ENCODE data around the gene RAD23A.
A peak's percentile ranks its signal among the peaks of the same experiment; 100 is the strongest.

The RAD23A gene

DNA sequence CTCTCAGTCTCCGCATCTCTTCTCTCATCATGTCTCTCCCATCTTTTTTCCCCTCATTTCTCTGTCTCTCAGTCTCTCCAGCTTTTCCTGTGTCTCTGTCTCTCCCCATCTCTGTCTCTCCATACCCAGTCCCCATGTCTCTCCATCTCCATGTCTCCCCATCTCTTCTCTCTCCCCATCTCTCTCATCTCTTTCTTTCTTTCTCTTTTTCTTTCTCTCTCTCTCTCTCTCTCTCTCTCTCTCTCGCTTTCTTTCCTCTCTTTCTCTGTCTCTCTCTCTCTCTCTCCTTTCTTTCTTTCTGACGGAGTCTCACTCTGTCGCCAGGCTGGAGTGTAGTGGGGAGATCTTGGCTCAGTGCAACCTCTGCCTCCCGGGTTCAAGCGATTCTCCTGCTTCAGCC, 37.0 kb downstream of the RAD23A start:
- Histone ChIP-seq H3K9ac (ENCODE audit: low read depth, low read length) (no peak overlapping the region), H3K4me1 (ENCODE audit: insufficient read depth, low read length) (no peaks in the 10 kb centered on the region; the same call in 1 of the 2 replicates), H3K36me3 (ENCODE audit: insufficient read depth, low read depth, low read length) (no peaks in the 10 kb centered on the region), H3K9me3 (ENCODE audit: insufficient read depth, low read depth, low read length) (no peaks in the 10 kb centered on the region), H3K27me3 (ENCODE audit: insufficient read depth, low read length) (peaks cover 63% of the 10 kb centered on the region), H3K4me3 (ENCODE audit: low read length) (no peak overlapping the region), H3K27ac (ENCODE audit: low read length) (no peak overlapping the region)

DNA sequence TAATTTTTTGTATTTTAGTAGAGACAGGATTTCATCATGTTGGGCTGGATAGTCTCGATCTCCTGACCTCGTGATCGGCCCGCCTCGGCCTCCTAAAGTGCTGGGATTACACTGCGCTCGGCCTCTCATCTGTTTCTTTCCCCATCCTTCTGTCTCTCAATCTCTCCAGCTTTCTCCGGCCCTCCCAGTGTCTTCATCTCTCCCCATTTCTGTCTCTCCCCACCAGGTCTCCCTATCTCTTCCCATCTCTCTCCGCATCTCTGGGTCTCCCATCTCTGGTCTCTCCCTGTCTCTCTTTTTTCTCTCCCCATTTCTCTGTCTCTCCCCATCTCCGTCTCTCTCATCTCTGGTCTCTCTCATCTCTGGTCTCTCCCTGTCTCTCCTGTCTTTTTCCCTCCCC, 37.4 kb downstream of the RAD23A start:
- Histone ChIP-seq H3K27ac (ENCODE audit: low read length) (no peak overlapping the region), H3K9ac (ENCODE audit: low read depth, low read length) (no peak overlapping the region), H3K36me3 (ENCODE audit: insufficient read depth, low read depth, low read length) (no peaks in the 10 kb centered on the region), H3K27me3 (ENCODE audit: insufficient read depth, low read length) (peaks cover 67% of the 10 kb centered on the region), H3K9me3 (ENCODE audit: insufficient read depth, low read depth, low read length) (no peaks in the 10 kb centered on the region), H3K4me1 (ENCODE audit: insufficient read depth, low read length) (no peaks in the 10 kb centered on the region; the same call in 1 of the 2 replicates), H3K4me3 (ENCODE audit: low read length) (peak overlapping the region; percentile 58)

DNA sequence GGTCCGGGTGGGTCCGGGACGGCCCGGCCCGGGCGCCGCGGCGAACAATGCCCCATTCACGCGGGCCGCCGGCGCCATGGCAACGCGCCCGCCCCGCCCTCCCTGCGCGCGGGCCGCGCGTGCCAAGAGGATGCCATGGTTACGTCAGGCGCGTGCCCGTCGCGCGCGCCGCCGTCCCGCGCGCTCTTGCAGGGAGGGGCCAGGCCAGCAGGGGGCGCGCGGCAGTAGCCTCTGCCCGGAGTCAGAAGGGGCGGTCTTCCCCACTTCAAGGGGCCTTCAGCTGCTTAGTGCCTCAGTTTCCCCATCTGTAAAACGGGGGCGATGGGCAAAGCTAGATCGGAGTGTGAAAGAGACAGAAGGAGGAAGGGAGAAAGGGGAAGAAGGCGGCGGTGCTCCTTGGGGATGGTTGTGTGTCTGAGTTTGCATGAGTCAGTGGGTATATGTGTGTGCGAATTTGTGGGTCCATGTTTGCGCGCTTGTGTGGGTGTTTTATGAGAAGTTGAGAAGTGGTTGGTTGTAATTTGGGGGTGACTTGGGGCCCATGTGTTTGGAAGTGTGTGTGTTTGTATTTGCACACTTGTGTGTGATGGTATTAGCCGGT, 38.0 kb downstream of the RAD23A start:
- H3K36me3 ChIP-seq (ENCODE audit: insufficient read depth, low read depth, low read length) = no peaks in the 10 kb centered on the region
- peak overlapping the region; percentile 58; the same call in 1 of the 2 replicates for H3K4me3 ChIP-seq (ENCODE audit: low read length)
- no peaks in the 10 kb centered on the region; the same call in 1 of the 2 replicates for H3K4me1 ChIP-seq (ENCODE audit: insufficient read depth, low read length)
- H3K9me3 ChIP-seq (ENCODE audit: insufficient read depth, low read depth, low read length) = no peaks in the 10 kb centered on the region
- H3K27ac ChIP-seq (ENCODE audit: low read length) = no peak overlapping the region
- peaks cover 73% of the 10 kb centered on the region for H3K27me3 ChIP-seq (ENCODE audit: insufficient read depth, low read length)
- H3K9ac ChIP-seq (ENCODE audit: low read depth, low read length) = no peak overlapping the region

DNA sequence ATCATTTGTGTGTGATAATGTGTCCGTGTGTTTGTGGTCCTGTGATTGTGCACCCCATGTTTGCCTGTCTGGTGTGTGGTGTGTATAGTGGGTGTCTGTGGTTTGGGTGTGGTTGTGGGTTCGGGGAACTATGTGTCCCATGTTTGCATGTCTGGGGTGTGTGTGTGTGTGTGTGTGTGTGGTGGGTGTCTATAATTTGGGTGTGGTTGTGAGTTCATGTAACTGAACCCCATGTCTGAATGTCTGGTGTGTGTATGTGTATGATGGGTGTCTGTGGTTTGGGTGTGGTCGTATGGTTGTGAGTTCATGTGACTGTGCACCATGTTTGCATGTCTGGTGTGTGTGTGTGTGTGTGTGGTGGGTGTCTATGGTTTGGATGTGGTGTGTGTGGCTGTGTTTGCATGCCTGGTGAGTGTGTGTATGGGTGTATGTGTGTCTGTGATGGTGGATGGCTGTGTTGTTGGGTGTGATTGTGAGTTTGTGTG, 38.5 kb downstream of the RAD23A start:
- Histone ChIP-seq H3K9ac (ENCODE audit: low read depth, low read length) (no peak overlapping the region), H3K27me3 (ENCODE audit: insufficient read depth, low read length) (peaks cover 76% of the 10 kb centered on the region), H3K9me3 (ENCODE audit: insufficient read depth, low read depth, low read length) (no peaks in the 10 kb centered on the region), H3K4me3 (ENCODE audit: low read length) (no peak overlapping the region), H3K27ac (ENCODE audit: low read length) (no peak overlapping the region), H3K36me3 (ENCODE audit: insufficient read depth, low read depth, low read length) (no peaks in the 10 kb centered on the region), H3K4me1 (ENCODE audit: insufficient read depth, low read length) (no peaks in the 10 kb centered on the region; the same call in 1 of the 2 replicates)

DNA sequence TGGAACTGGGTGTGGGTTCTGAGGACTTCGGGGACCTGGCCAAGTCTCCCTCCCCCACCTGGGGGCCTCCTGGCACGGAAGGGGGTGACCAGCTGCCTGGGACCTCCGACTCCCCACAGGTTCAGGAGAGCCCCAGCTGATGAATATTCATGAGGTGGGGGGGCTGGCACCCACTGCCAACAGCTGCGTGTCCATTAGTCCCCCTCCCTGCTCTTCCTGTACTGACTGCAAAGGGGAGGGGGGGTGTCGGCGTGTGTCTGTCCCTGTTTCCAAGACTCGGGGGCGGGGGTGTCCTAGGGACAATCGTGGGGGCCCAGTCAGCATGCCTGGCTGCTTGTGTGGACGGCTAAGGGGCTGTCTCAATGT, 39.0 kb downstream of the RAD23A start:
- no peak overlapping the region for H3K9ac ChIP-seq (ENCODE audit: low read depth, low read length)
- no peaks in the 10 kb centered on the region for H3K9me3 ChIP-seq (ENCODE audit: insufficient read depth, low read depth, low read length)
- no peak overlapping the region for H3K4me3 ChIP-seq (ENCODE audit: low read length)
- no peak overlapping the region for H3K27ac ChIP-seq (ENCODE audit: low read length)
- H3K27me3 ChIP-seq (ENCODE audit: insufficient read depth, low read length) = peaks cover 81% of the 10 kb centered on the region
- H3K4me1 ChIP-seq (ENCODE audit: insufficient read depth, low read length) = no peaks in the 10 kb centered on the region; the same call in 1 of the 2 replicates
- no peaks in the 10 kb centered on the region for H3K36me3 ChIP-seq (ENCODE audit: insufficient read depth, low read depth, low read length)

DNA sequence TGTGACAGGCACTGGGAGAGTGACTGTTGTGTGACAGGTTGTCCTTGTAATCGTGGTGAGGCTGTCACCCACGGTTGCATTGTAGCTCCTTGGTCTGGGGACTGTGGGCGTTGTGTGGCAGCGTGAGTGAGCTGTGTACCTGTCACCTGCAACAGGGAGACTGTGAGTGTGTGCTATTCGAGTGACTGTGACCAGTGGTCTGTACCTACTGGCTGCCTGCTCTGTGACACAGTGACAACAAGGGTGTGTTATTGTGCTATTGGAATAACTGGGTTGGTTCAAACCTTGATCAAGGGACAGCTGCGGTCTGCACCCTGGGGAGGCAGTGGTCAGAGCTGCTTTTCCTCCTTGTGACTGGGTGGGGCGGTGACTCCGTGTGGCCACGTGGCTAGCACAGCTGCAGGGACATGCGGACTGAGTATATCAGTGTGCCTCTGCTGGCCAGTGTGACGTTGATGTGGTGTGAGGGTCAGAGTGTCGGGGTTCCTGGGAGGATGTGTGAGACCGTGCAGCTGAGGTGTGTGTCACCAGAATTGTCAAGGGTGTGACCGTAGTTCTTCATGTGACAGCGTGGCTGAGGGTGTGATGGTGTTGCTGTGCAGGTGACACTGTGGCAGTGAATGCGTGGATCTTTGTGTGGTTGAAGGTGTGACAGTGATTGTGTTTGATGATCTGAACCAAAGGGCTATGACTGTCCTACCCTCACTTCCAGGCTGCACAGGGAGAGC, 39.6 kb downstream of the RAD23A start:
- H3K27me3 ChIP-seq (ENCODE audit: insufficient read depth, low read length) = peaks cover 86% of the 10 kb centered on the region
- H3K9me3 ChIP-seq (ENCODE audit: insufficient read depth, low read depth, low read length) = no peaks in the 10 kb centered on the region
- H3K36me3 ChIP-seq (ENCODE audit: insufficient read depth, low read depth, low read length) = no peaks in the 10 kb centered on the region
- H3K9ac ChIP-seq (ENCODE audit: low read depth, low read length) = no peak overlapping the region
- no peaks in the 10 kb centered on the region; the same call in 1 of the 2 replicates for H3K4me1 ChIP-seq (ENCODE audit: insufficient read depth, low read length)
- H3K4me3 ChIP-seq (ENCODE audit: low read length) = no peak overlapping the region
- H3K27ac ChIP-seq (ENCODE audit: low read length) = no peak overlapping the region

DNA sequence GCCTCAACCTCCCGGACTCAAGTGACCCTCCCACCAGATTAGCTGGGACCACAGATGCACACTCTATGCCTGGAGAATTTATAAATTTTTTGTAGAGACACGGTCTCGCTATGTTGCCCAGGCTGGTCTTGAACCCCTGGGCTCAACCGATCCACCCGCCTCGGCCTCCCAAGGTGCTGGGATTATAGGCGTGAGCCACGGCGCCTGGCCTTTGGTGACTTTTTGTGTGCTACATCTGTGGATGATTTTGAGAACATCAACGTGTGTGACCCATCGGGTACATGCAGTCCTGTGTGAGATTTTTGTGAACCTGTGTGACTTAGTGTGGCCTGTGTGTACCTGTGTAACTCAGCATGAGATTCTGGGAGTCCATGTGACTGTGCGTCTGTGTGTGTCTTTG, 41.1 kb downstream of the RAD23A start:
- no peak overlapping the region for H3K9ac ChIP-seq (ENCODE audit: low read depth, low read length)
- H3K27me3 ChIP-seq (ENCODE audit: insufficient read depth, low read length) = peaks cover 94% of the 10 kb centered on the region

DNA sequence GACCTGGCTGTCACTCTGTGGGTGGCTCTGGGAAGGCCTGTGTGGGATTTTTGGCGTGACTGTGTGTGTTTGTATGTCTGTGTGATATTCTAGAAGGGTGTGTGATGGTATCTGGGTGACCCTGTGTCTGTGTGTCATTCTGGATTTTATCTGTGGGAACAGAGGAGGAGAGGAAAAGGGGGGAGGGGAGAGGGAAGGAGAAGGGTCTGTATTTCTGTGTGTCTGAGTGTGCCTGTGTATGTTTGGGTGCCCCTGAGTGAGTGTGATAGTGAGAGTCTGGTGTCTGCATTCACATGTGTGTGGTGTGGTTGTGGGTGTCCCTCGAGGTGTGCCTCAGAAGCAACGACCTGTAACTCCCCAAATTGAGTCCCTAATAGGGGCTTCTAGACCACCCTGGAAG, 41.5 kb downstream of the RAD23A start:
- Histone ChIP-seq H3K27me3 (ENCODE audit: insufficient read depth, low read length) (peaks cover 94% of the 10 kb centered on the region), H3K9me3 (ENCODE audit: insufficient read depth, low read depth, low read length) (no peaks in the 10 kb centered on the region), H3K9ac (ENCODE audit: low read depth, low read length) (no peak overlapping the region), H3K4me1 (ENCODE audit: insufficient read depth, low read length) (no peaks in the 10 kb centered on the region; the same call in 1 of the 2 replicates), H3K36me3 (ENCODE audit: insufficient read depth, low read depth, low read length) (no peaks in the 10 kb centered on the region), H3K27ac (ENCODE audit: low read length) (no peak overlapping the region), H3K4me3 (ENCODE audit: low read length) (no peak overlapping the region)

More for the DNA sequence above, 41.1 kb downstream of the RAD23A start:
- Histone ChIP-seq H3K9me3 (ENCODE audit: insufficient read depth, low read depth, low read length) (no peaks in the 10 kb centered on the region), H3K4me3 (ENCODE audit: low read length) (no peak overlapping the region), H3K4me1 (ENCODE audit: insufficient read depth, low read length) (no peaks in the 10 kb centered on the region; the same call in 1 of the 2 replicates), H3K27ac (ENCODE audit: low read length) (no peak overlapping the region), H3K36me3 (ENCODE audit: insufficient read depth, low read depth, low read length) (no peaks in the 10 kb centered on the region)

DNA sequence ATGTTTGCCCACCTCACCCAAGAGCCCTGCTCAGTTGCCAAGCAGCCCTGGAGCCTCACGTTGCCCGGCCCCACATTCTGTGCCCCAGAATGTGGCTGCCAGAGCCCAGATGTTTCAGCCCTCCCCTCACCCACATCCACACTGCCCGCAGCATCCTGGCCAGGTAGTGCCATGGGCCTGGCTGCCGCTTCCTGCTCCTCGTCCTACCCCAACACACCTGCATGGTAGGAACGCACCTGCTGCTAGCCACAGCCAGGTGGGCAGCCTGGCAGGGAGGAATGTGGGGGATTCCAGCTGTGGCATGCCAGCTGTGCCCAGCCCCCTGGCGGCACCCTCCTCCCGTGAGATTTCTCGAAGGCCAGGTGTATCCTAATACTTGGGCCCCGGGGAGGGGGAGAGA, 42.1 kb downstream of the RAD23A start:
- no peak overlapping the region for H3K27ac ChIP-seq (ENCODE audit: low read length)
- H3K4me3 ChIP-seq (ENCODE audit: low read length) = no peak overlapping the region
- H3K9ac ChIP-seq (ENCODE audit: low read depth, low read length) = no peak overlapping the region
- no peaks in the 10 kb centered on the region for H3K36me3 ChIP-seq (ENCODE audit: insufficient read depth, low read depth, low read length)
- no peaks in the 10 kb centered on the region; the same call in 1 of the 2 replicates for H3K4me1 ChIP-seq (ENCODE audit: insufficient read depth, low read length)
- peaks cover 94% of the 10 kb centered on the region for H3K27me3 ChIP-seq (ENCODE audit: insufficient read depth, low read length)
- H3K9me3 ChIP-seq (ENCODE audit: insufficient read depth, low read depth, low read length) = no peaks in the 10 kb centered on the region

DNA sequence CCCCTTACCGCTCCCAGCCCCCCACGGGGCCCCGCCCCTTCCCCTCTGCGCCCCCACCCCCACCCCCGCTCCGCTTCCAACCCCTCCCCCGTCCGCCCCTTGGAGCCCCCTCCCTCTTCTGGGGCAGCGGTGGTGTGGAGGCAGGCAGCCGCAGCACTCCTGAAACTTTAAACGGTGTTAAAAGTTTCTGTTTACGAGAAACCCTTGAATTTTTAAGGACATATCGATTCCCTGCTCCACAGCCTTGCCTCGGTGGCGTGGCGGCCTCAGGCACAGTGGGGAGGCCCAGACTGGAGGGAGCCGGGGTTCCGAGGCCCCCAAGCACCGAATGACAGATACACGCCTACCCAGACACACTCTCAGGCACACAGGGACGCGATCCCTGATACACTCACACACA, 44.8 kb downstream of the RAD23A start:
- H3K27ac ChIP-seq (ENCODE audit: low read length) = no peak overlapping the region
- no peaks in the 10 kb centered on the region; the same call in 1 of the 2 replicates for H3K4me1 ChIP-seq (ENCODE audit: insufficient read depth, low read length)
- no peak overlapping the region for H3K9ac ChIP-seq (ENCODE audit: low read depth, low read length)

DNA sequence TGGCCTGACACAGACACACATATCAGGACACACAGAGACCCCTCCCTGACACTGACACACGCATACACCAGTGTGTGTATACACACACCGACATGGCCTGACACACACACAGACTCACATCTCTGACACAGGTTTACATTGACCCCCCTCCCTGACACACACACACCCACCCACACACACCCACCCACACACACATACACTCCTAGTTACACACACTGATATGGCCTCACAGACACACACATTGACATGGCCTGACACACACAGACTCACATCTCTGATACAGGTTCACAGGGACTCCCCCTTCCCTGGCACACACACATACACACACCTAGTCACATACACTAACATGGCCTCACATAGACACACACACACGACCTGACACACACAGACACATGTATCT, 45.2 kb downstream of the RAD23A start:
- H3K4me1 ChIP-seq (ENCODE audit: insufficient read depth, low read length) = no peaks in the 10 kb centered on the region
- no peak overlapping the region for H3K9ac ChIP-seq (ENCODE audit: low read depth, low read length)
- no peak overlapping the region for H3K4me3 ChIP-seq (ENCODE audit: low read length)
- H3K9me3 ChIP-seq (ENCODE audit: insufficient read depth, low read depth, low read length) = no peaks in the 10 kb centered on the region
- H3K27ac ChIP-seq (ENCODE audit: low read length) = no peak overlapping the region
- no peaks in the 10 kb centered on the region for H3K36me3 ChIP-seq (ENCODE audit: insufficient read depth, low read depth, low read length)
- H3K27me3 ChIP-seq (ENCODE audit: insufficient read depth, low read length) = peaks cover 91% of the 10 kb centered on the region

More for the DNA sequence above, 44.8 kb downstream of the RAD23A start:
- Histone ChIP-seq H3K4me3 (ENCODE audit: low read length) (no peak overlapping the region), H3K36me3 (ENCODE audit: insufficient read depth, low read depth, low read length) (no peaks in the 10 kb centered on the region), H3K27me3 (ENCODE audit: insufficient read depth, low read length) (peaks cover 94% of the 10 kb centered on the region), H3K9me3 (ENCODE audit: insufficient read depth, low read depth, low read length) (no peaks in the 10 kb centered on the region)

DNA sequence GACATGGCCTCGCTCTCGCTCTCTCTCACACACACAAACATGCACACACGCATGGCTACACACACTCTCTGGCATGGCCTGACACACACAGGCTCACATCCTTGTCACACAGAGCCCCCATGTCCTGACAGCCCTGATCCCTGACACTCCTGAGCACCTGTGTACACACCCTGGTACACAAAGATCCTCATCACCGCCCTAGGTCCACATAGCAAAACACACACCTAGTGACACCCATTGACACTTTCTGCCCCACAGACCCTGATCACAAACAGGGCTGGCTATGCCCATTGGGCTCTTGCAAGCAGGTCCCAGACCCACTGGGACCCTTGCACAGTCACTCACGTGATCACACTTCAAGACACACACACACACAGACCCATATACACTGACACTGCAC, 45.6 kb downstream of the RAD23A start:
- Histone ChIP-seq H3K4me3 (ENCODE audit: low read length) (no peak overlapping the region), H3K9me3 (ENCODE audit: insufficient read depth, low read depth, low read length) (no peaks in the 10 kb centered on the region), H3K9ac (ENCODE audit: low read depth, low read length) (no peak overlapping the region), H3K27me3 (ENCODE audit: insufficient read depth, low read length) (peaks cover 91% of the 10 kb centered on the region), H3K36me3 (ENCODE audit: insufficient read depth, low read depth, low read length) (no peaks in the 10 kb centered on the region), H3K27ac (ENCODE audit: low read length) (no peak overlapping the region), H3K4me1 (ENCODE audit: insufficient read depth, low read length) (no peaks in the 10 kb centered on the region)
